ENCODE results near the gene RBM6.
"Not testable (repeated sequence)": the region's sequence is repeated elsewhere in the genome, so short reads cannot be mapped to it uniquely, and the experiment has no call there.

RBM6 gene

GRCh38 chr3:49994476-49994875 is 54.5 kb downstream of the RBM6 start:
- no peak for DNase-seq

DNA sequence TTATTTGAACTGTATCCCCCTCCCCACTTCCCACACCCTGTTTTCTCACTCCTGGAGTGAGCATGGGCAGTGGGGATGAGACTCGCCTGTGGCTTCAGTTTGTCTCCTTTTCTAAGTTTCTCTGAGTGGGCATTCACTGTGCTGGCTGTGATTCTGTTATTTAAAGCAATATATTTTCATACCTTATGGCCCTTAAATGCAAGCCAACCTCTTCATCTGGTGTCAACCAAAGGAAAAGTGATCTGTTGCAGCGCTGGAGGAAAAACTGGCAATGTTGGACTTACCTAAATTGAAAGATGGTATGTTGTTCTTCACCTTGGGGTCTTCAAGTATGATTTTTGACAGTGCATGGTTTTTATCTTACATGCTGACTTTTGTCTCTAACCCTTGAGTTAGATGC is 56.1 kb downstream of the RBM6 start:
- no peak for DNase-seq

GRCh38 chr3:49997862-49998261 is 57.9 kb downstream of the RBM6 start:
- no peak for DNase-seq

- DNase-seq = no peak
Observed at GRCh38 chr3:49998326-49998725, 58.4 kb downstream of the RBM6 start.

DNA sequence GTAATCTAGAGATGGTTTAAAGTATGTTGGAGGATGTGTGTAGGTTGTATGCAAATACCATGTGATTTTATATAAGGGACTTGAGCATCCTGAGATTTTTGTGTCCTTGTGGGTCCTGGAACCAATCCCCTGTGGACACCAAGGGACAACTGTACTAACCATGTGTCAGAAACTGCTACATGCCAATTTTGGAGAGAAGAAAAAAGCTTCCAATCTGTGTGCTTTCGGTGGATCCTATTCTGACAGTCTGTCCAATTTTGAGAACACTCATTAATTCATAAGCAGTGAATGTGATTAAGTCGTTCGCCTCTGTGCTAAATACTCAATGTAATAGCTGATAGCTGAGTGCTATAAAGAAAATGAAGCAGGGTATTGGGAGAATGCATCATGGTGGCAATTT is 61.6 kb downstream of the RBM6 start:
- no peak for DNase-seq

DNA sequence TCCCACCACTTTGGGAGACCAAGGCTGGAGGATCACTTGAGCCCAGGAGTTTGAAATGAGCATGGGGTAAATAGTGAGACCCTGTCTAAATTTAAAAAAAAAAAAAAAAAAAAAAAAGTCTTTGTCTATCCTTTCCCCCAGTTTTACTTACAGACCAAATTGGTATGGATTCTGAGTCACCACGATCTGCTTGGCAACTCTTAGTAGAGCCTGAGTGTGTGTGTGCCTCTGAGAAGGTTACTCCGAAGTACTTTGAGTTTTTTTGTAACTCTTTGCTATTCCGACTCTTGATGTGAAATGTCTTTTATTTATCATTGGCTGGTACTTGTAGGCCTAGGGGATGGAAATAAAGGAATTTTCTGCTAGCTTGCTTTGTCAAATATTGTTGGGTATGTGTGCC is 63.3 kb downstream of the RBM6 start:
- DNase-seq = no peak

DNA sequence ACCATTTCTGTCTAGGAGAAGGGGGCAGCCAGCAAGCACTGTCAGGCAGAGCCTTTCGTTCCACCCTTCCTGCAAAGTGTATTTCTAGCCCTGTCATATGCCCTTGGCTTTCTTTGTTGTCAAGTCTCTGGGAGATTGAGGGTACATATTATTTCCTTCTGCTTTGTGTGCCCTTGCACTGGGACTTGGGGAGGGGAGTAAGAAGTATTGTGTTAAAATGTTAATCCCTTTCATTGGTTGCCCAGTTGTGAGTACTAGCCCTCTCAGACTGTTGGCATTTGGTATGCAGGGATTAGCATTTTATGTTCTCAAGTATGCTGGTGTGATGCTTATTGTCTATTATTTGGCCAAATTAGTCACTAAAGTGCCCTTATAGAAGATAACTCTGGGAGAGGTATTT is 63.9 kb downstream of the RBM6 start:
- no peak for DNase-seq

DNA sequence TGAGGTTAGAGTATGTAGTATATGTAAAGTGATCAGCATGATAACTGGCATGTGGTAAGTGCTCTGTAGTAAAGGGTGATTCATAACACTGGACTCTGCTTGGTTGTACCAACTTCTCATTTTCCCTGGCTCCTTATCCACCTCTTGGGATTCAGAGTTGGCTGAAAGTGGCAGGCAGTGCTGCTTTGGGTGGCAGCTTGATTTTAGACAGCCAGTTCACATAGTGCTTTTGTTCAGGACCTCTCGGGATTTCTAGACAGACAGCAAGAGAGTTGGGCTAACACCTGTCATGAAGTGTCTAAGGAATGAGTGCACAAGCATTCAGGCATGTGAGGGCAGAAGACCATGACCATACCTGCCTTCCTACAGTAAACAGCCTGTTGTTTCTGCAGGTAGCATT is 69.0 kb downstream of the RBM6 start:
- DNase-seq = no peak

- DNase-seq = no peak
Observed at GRCh38 chr3:50010959-50011358, 71.0 kb downstream of the RBM6 start.

- no peak for DNase-seq
Observed at GRCh38 chr3:50015918-50016317, 76.0 kb downstream of the RBM6 start.

DNA sequence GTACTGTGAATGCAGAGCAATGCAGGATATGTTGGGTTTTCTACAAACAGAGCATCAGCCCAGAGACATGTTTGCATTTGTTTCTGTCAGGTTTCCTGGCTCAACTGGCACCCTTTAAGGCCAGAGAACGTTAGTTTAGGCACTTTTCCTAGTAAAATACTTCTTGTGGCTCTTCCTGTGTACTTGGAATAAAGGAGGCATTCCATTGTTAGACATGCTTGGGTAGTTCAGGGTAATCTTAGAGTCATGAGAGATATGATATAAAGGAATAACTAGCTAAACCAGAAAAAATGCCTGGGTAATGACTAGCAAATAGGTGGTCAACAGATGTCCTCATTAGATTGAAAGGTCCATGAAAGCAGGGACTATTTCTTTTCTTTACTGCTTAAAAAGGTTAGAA is 88.4 kb downstream of the RBM6 start:
- DNase-seq = no peak

- not testable (repeated sequence) for DNase-seq
Observed at GRCh38 chr3:50031201-50031600, 91.3 kb downstream of the RBM6 start.

- DNase-seq = no peak
Observed at GRCh38 chr3:50044976-50045375, 105.0 kb downstream of the RBM6 start.

GRCh38 chr3:50047426-50047825 is 107.5 kb downstream of the RBM6 start:
- no peak for DNase-seq

- no peak for DNase-seq
Observed at GRCh38 chr3:50050361-50050760, 110.4 kb downstream of the RBM6 start.

GRCh38 chr3:50057756-50058155 is 117.8 kb downstream of the RBM6 start:
- DNase-seq = no peak

GRCh38 chr3:50068134-50068533 is 128.2 kb downstream of the RBM6 start:
- no peak for DNase-seq

DNA sequence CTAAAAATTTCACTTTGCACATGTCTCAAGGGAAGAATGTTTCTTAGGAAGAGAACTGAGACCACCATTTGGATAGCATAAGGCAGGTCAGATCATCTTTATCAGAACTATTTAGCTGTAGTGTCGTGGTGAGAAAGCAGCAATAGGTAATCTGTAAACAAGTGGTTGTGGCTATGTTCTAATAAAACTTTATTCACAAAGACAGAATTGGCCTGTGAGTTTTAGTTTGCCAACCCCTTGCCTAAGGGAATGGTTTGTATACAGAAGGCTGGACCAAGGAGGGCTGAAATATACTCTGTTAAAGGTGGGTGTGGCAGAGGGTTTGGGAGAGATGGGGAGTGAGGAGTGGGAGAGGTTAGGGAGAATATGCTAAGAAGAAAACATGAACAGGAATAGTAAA is 138.1 kb downstream of the RBM6 start:
- no peak for DNase-seq

DNA sequence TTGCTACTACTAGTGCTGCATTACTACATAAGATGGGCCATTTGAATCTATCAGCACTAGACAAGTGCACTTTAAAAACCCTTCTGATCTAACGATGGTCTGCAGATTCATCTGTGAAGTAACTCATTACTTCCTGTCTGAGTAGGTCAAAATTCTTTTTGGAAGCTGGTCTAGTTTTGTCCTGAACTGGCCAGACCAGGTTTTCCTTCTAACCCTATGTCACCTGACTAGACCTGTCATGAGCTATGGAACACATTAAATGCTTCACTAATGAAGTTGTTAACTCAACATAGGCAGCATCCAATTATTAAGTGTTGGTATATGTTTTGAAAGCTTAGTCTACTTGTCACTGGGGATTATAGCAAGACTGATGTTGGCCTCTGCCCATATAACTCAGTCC is 138.7 kb downstream of the RBM6 start:
- no peak for DNase-seq

DNA sequence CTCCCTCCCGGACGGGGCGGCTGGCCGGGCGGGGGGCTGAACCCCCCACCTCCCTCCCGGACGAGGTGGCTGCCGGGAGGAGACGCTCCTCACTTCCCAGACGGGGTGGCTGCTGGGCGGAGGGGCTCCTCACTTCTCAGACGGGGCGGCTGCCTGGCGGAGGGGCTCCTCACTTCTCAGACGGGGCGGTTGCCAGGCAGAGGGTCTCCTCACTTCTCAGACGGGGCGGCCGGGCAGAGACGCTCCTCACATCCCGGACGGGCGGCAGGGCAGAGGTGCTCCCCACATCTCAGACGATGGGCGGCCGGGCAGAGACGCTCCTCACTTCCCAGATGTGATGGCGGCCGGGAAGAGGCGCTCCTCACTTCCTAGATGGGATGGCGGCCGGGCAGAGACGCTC is 145.0 kb downstream of the RBM6 start:
- DNase-seq = not testable (repeated sequence)

GRCh38 chr3:50088725-50089608 is 149.0 kb downstream of the RBM6 start, which contains the start of gene RBM5:
Gene RBM5 (plus strand): TSS chr3:50088919. CDS start chr3:50090435, 1,516 bp downstream.
- DNase-seq = peak; percentile 84

DNA sequence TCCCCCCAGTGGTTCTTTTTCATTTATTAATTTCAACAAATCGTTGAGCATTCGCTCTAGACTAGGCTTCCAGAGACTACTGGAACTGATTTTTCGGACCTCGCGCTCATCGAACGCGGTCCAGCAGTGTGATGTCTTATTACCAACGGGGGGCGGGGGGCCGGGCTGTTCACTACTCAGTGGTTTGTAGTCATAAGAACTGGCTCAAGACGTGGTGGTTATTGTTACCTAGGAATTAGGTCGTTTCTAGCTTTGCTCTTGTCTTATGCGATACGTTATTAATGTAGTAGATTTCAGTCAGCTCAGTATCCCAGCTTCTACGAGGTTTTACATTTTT is 149.6 kb downstream of the RBM6 start:
- no peak for DNase-seq

DNA sequence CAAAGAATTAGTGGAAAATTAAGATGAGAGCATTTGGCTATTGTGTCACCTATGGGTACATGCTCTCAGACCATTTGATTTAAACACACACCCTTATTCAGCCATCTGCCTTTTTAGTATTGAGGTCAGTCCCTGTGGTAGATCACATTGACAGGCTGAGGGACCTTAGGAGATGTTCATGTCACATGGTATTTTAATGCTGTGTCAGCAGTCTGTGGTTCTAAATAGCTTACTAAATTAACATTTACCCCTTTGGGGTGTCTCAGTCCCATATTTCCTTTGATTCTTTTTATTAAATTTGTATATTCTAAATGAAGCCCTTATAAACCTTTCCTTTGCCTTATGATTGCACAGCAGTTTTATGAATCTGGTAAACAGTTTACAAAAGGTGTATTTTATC is 151.0 kb downstream of the RBM6 start:
- no peak for DNase-seq

GRCh38 chr3:50095352-50095998 is 155.5 kb downstream of the RBM6 start:
- no peak for DNase-seq

GRCh38 chr3:50100386-50100785 is 160.4 kb downstream of the RBM6 start:
- DNase-seq = no peak

Data from NCI-H345 (cell line).